PC-9 (cell line): Measurements from ENCODE around the gene BPI. TPM values are rescaled to one million over a fixed set of nuclear protein-coding genes. Genes with fewer than 3 reads are reported as not detected.

Source experiments
- BruUV-seq: library from RNA; stranded (reverse); fragments of 400-500 nt; replicated peaks from 2 replicates; lab custom pipeline; 2021; lab: Mats Ljungman, UMichigan
- CTCF ChIA-PET: fragments of 300-600 bp; sonication (Branson Sonifier 250); formaldehyde crosslinking; loops from one replicate; lab custom pipeline; 2022; ENCODE audit warnings: antibody characterized with exemption; lab: Charles Lee
- POLR2A ChIA-PET: fragments of 300-600 bp; sonication (Branson Sonifier 250); formaldehyde crosslinking; loops from one replicate; lab custom pipeline; 2022; ENCODE audit warnings: antibody characterized with exemption; ENCODE audit not compliant: unreplicated experiment; lab: Charles Lee
- DNase-seq, 2 experiments: peaks; one replicate each; pipeline versions ENCODE4 v3.0.0 to v3.0.0-alpha.2; 2015 to 2022; ENCODE audit warnings: mixed read lengths in 1 of 2
- H2AFZ ChIP-seq: fragments of 200-600 bp; sonication (generic); 2 replicates; pipeline ENCODE4 v1.8.1; 2017; ENCODE audit warnings: antibody characterized with exemption
- H3F3A ChIP-seq: fragments of 200-600 bp; sonication (generic); 2 replicates; pipeline ENCODE4 v1.8.1; 2017; ENCODE audit warnings: antibody characterized with exemption, mild to moderate bottlenecking, low read depth; ENCODE audit not compliant: insufficient read depth
- H3K27ac ChIP-seq: fragments of 200-600 bp; sonication (generic); 2 replicates; pipeline ENCODE4 v1.6.1; 2016; ENCODE audit warnings: mixed run types
- H3K27me3 ChIP-seq: fragments of 200-600 bp; sonication (generic); 2 replicates; pipeline ENCODE4 v1.6.1; 2016; ENCODE audit warnings: low read depth, mixed run types; ENCODE audit not compliant: insufficient read depth
- H3K36me3 ChIP-seq: fragments of 200-600 bp; sonication (generic); 2 replicates; pipeline ENCODE4 v1.6.1; 2016; ENCODE audit warnings: low read depth, mixed run types
- H3K4me1 ChIP-seq: fragments of 200-600 bp; sonication (generic); replicated peaks from 2 replicates; pipeline ENCODE4 v1.6.1; 2016; ENCODE audit warnings: mixed run types; ENCODE audit not compliant: insufficient read depth
- H3K4me2 ChIP-seq: fragments of 200-600 bp; sonication (generic); 2 replicates; pipeline ENCODE4 v1.6.1; 2017; ENCODE audit warnings: mixed run types
- H3K4me3 ChIP-seq: fragments of 200-600 bp; sonication (generic); 2 replicates; pipeline ENCODE4 v1.6.1; 2016; ENCODE audit warnings: mixed run types
- H3K79me2 ChIP-seq: fragments of 200-600 bp; sonication (generic); 2 replicates; pipeline ENCODE4 v1.6.1; 2017; ENCODE audit warnings: low read depth, mixed run types
- H3K9me2 ChIP-seq: fragments of 200-600 bp; sonication (generic); 2 replicates; pipeline ENCODE4 v1.8.1; 2017; ENCODE audit warnings: mild to moderate bottlenecking; ENCODE audit not compliant: insufficient read depth
- H3K9me3 ChIP-seq: fragments of 200-600 bp; sonication (generic); 2 replicates; pipeline ENCODE4 v1.8.1; 2016; ENCODE audit warnings: low read depth; ENCODE audit not compliant: insufficient read depth
- H4K20me1 ChIP-seq: fragments of 200-600 bp; sonication (generic); 2 replicates; pipeline ENCODE4 v1.8.1; 2017; ENCODE audit not compliant: insufficient read depth
- EZH2 ChIP-seq: fragments of 200-600 bp; sonication (generic); IDR thresholded peaks from 2 replicates; pipeline ENCODE4 v1.8.0; 2017; ENCODE audit warnings: antibody characterized with exemption, low read depth
- intact Hi-C: fragments of 100-400 bp; cut with micrococcal nuclease; formaldehyde crosslinking; loops from one replicate; pipeline ENCODE4 v1.10.0; 2022; ENCODE audit not compliant: unreplicated experiment
- total RNA-seq: library from RNA; stranded (reverse); gene quantifications from 2 replicates; pipeline ENCODE4 v1.2.3, GENCODE V29; 2021
- TF ChIP-seq, protein P1 (sequence below): fragments of 200-600 bp; sonication (generic); conservative IDR thresholded peaks from 2 replicates; pipeline ENCODE4 v1.6.1; 2017; ENCODE audit warnings: mixed run types, antibody characterized with exemption, mild to moderate bottlenecking, moderate library complexity

Gene BPI
- total RNA-seq, 1 experiment from 2014 or later: not detected

DNA sequence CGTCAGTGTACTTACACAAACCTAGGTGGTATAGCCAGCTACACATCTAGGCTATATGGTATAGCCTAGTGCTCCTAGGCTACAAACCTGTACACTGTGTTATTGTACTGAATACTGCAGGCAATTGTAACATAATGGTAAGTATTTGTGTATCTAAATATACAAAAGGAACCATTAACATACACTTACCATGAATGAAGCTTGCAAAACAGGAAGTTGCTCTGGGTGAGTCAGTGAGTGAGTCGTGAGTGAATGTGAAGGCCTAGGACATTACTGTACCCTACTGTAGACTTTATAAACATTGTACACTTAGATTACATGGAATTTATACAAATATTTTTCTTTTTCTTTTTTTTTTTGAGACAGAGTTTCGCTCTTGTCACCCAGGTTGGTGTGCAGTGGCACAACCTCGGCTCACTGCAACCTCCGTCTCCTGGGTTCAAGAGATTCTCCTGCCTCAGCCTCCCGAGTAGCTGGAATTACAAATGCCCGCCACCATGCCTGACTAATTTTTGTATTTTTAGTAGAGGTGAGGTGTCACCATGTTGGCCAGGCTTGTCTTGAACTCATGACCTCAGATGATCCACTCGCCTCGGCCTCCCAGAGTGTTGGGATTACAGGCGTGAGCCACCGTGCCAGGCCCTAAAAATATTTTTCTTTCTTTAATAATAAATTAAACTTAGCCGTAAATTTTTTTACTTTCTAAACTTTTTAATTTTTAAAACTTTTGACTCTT lies 28.0 kb upstream of the BPI start:
- ChIA-PET POLR2A (no interaction called here), CTCF (no interaction called here)
- BruUV-seq: no TSS peak
- Histone ChIP-seq H4K20me1 (no peaks in the 10 kb centered on the region), H3K27me3 (no peaks in the 10 kb centered on the region), H3K27ac (peak overlapping the region; percentile 47), H2AFZ (no peak overlapping the region), H3K9me2 (no peaks in the 10 kb centered on the region), H3K4me3 (no peak overlapping the region), H3K36me3 (no peaks in the 10 kb centered on the region), H3K9me3 (0 out of 2 replicates have a peak, but pooled peaks cover 7% of the 10 kb centered on the region), H3K4me1 (peaks cover 32% of the 10 kb centered on the region), H3K79me2 (no peaks in the 10 kb centered on the region), H3K4me2 (peak overlapping the region; percentile 27; the same call in 1 of the 2 replicates), H3F3A (peaks cover 10% of the 10 kb centered on the region; the same call in 1 of the 2 replicates)
- intact Hi-C loops: no loop called here
- DNase-seq: peak; percentile 22 to 83
- TF ChIP-seq EZH2: no peak
- TF ChIP-seq, protein P1, sequence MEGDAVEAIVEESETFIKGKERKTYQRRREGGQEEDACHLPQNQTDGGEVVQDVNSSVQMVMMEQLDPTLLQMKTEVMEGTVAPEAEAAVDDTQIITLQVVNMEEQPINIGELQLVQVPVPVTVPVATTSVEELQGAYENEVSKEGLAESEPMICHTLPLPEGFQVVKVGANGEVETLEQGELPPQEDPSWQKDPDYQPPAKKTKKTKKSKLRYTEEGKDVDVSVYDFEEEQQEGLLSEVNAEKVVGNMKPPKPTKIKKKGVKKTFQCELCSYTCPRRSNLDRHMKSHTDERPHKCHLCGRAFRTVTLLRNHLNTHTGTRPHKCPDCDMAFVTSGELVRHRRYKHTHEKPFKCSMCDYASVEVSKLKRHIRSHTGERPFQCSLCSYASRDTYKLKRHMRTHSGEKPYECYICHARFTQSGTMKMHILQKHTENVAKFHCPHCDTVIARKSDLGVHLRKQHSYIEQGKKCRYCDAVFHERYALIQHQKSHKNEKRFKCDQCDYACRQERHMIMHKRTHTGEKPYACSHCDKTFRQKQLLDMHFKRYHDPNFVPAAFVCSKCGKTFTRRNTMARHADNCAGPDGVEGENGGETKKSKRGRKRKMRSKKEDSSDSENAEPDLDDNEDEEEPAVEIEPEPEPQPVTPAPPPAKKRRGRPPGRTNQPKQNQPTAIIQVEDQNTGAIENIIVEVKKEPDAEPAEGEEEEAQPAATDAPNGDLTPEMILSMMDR: no peak

DNA sequence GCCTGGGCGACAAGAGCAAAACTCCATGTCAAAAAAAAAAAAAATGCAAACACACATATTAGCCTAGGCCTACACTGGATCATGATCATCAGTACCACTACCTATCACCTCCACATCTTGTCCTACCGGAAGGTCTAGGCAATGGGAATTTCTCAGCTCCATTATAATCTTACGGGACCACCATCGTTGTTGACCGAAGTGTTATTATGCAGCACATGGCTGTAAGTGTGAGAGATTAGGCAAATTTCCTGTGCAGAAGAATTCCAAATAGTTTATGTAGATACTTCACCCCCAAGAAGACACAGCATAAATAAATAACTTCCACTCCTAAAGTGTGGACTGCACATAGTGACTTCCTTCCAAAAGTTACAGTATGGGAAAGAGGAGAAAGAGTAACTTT lies 26.7 kb upstream of the BPI start:
- H4K20me1 ChIP-seq: no peaks in the 10 kb centered on the region
- BruUV-seq: no TSS peak

DNA sequence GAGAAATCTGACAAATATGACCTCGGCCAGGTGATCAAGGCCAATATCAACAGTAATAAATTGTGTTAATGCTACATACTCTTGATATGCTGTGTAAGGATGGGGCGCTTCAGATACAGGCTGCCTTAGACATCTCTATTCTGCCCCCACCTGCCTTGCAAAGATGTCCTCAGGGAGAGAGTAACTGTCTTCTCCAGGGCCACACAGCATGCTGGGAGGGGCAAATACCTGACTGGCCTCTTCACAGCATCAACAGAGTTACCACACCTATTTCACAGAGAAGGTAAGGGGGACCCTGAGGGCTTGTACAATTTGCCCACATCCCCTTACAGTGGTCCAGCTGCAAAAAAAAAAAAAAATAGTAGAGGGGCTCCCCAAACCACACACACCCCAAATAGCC lies 26.3 kb upstream of the BPI start:
- no peak for DNase-seq
- Histone ChIP-seq H3F3A (peaks cover 10% of the 10 kb centered on the region; the same call in 1 of the 2 replicates), H3K36me3 (no peaks in the 10 kb centered on the region), H3K79me2 (no peaks in the 10 kb centered on the region), H3K27me3 (no peaks in the 10 kb centered on the region), H2AFZ (no peak overlapping the region), H4K20me1 (no peaks in the 10 kb centered on the region), H3K9me2 (no peaks in the 10 kb centered on the region), H3K4me1 (peaks cover 16% of the 10 kb centered on the region), H3K4me3 (no peak overlapping the region), H3K9me3 (0 out of 2 replicates have a peak, but pooled peaks cover 7% of the 10 kb centered on the region), H3K27ac (no peak overlapping the region), H3K4me2 (no peak overlapping the region)
- no TSS peak for BruUV-seq
- CTCF ChIA-PET: no interaction called here
- POLR2A ChIA-PET: no interaction called here
- TF ChIP-seq EZH2: no peak
- TF ChIP-seq, protein P1: no peak
- intact Hi-C loops: no loop called here

More for the DNA sequence above, 26.7 kb upstream of the BPI start:
- TF ChIP-seq EZH2: no peak
- TF ChIP-seq, protein P1: no peak
- no peak overlapping the region for H3K4me3 ChIP-seq
- H3K27me3 ChIP-seq: no peaks in the 10 kb centered on the region
- no peaks in the 10 kb centered on the region for H3K36me3 ChIP-seq
- no peaks in the 10 kb centered on the region for H3K9me2 ChIP-seq
- H2AFZ ChIP-seq: no peak overlapping the region
- peaks cover 20% of the 10 kb centered on the region for H3K4me1 ChIP-seq
- DNase-seq: no peak
- H3K9me3 ChIP-seq: 0 out of 2 replicates have a peak, but pooled peaks cover 7% of the 10 kb centered on the region
- H3F3A ChIP-seq: peaks cover 10% of the 10 kb centered on the region; the same call in 1 of the 2 replicates
- H3K4me2 ChIP-seq: no peak overlapping the region
- POLR2A ChIA-PET: no interaction called here
- CTCF ChIA-PET: no interaction called here
- intact Hi-C loops: no loop called here
- H3K27ac ChIP-seq: no peak overlapping the region
- no peaks in the 10 kb centered on the region for H3K79me2 ChIP-seq
